ENCODE data around the gene PDE3B. TPM values are rescaled to one million over a fixed set of nuclear protein-coding genes. Genes with fewer than 3 reads are reported as not detected.

PDE3B gene
- total RNA-seq, 1 experiment from 2014 or later, result 6.7 TPM

GRCh38 chr11:14672635-14673034, 29.0 kb downstream of the PDE3B start:
- DNase-seq (ENCODE audit: low read depth, low spot score), result no peak
- BruUV-seq (replicated peaks), result no TSS peak

More at GRCh38 chr11:14672635-14673034, 29.0 kb downstream of the PDE3B start:
- Histone ChIP-seq H3K36me3 (ENCODE audit: control insufficient read depth in 1 of 2, insufficient read depth in 2 of 2, low read length in 2 of 2) (no peaks in the 10 kb centered on the region), H3K4me2 (ENCODE audit: low read length) (no peak overlapping the region), H3K4me1 (ENCODE audit: control insufficient read depth in 1 of 2, insufficient read depth in 2 of 2, low read length in 2 of 2) (no peaks in the 10 kb centered on the region), H3K9me2 (ENCODE audit: insufficient read depth) (no peaks in the 10 kb centered on the region), H3K9me3 (ENCODE audit: control insufficient read depth in 1 of 2, insufficient read depth in 1 of 2, low read depth in 1 of 2, low read length in 2 of 2) (no peaks in the 10 kb centered on the region), H3K9ac (ENCODE audit: low read length) (no peak overlapping the region), H4K20me1 (ENCODE audit: insufficient read depth) (no peaks in the 10 kb centered on the region), H3K27me3 (ENCODE audit: insufficient read depth, low read length) (no peaks in the 10 kb centered on the region), H3K27ac (ENCODE audit: low read depth, low read length) (no peak overlapping the region), H3K4me3 (replicated peaks in 1 of 2; ENCODE audit: low read depth in 1 of 2, low read length in 2 of 2) (no peak overlapping the region), H2AFZ (ENCODE audit: low read depth, low read length, poor library complexity, severe bottlenecking) (no peak overlapping the region), H3K79me2 (ENCODE audit: insufficient read depth, low read length) (no peaks in the 10 kb centered on the region)
- CTCF ChIA-PET, result no interaction called here
- TF ChIP-seq ELF1 (IDR thresholded peaks at IDR 0.05; ENCODE audit: borderline replicate concordance, low read depth) (no peak), CBX3 (IDR thresholded peaks at IDR 0.05; ENCODE audit: low read depth) (no peak), SIN3A (IDR thresholded peaks at IDR 0.05; ENCODE audit: low read depth) (no peak), EZH2phosphoT487 (IDR thresholded peaks at IDR 0.05; ENCODE audit: borderline replicate concordance) (no peak), EZH2 (IDR thresholded peaks at IDR 0.05) (no peak), TCF7L2 (IDR thresholded peaks at IDR 0.05; ENCODE audit: borderline replicate concordance, extremely low read depth, insufficient read depth, insufficient read length) (no peak), POLR2AphosphoS5 (IDR thresholded peaks at IDR 0.05; ENCODE audit: low read depth, low read length) (no peak), JUND (IDR thresholded peaks at IDR 0.05) (no peak), EGR1 (IDR thresholded peaks at IDR 0.05; ENCODE audit: low read depth) (no peak), ZBTB33 (IDR thresholded peaks at IDR 0.05; ENCODE audit: extremely low read depth, insufficient replicate concordance, low read length) (no peak), FOSL1 (IDR thresholded peaks at IDR 0.05; ENCODE audit: low read depth) (no peak), POLR2A (IDR thresholded peaks at IDR 0.05; ENCODE audit: borderline replicate concordance, extremely low read depth, insufficient read depth, insufficient read length) (no peak), ZFX (IDR thresholded peaks at IDR 0.05) (no peak)
- TF ChIP-seq, protein P1, sequence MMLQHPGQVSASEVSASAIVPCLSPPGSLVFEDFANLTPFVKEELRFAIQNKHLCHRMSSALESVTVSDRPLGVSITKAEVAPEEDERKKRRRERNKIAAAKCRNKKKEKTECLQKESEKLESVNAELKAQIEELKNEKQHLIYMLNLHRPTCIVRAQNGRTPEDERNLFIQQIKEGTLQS (IDR thresholded peaks at IDR 0.05), result no peak
- TF ChIP-seq, protein P2, sequence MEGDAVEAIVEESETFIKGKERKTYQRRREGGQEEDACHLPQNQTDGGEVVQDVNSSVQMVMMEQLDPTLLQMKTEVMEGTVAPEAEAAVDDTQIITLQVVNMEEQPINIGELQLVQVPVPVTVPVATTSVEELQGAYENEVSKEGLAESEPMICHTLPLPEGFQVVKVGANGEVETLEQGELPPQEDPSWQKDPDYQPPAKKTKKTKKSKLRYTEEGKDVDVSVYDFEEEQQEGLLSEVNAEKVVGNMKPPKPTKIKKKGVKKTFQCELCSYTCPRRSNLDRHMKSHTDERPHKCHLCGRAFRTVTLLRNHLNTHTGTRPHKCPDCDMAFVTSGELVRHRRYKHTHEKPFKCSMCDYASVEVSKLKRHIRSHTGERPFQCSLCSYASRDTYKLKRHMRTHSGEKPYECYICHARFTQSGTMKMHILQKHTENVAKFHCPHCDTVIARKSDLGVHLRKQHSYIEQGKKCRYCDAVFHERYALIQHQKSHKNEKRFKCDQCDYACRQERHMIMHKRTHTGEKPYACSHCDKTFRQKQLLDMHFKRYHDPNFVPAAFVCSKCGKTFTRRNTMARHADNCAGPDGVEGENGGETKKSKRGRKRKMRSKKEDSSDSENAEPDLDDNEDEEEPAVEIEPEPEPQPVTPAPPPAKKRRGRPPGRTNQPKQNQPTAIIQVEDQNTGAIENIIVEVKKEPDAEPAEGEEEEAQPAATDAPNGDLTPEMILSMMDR (IDR thresholded peaks at IDR 0.05 in 2 of 3, conservative IDR thresholded peaks at IDR 0.05 in 1 of 3; ENCODE audit: borderline replicate concordance in 1 of 3, insufficient read depth in 1 of 3, low read depth in 2 of 3, low read length in 2 of 3), result no peak
- TF ChIP-seq, protein P3, sequence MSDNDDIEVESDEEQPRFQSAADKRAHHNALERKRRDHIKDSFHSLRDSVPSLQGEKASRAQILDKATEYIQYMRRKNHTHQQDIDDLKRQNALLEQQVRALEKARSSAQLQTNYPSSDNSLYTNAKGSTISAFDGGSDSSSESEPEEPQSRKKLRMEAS (IDR thresholded peaks at IDR 0.05), result no peak
- ATAC-seq, result no peak
- RAD21 ChIA-PET (ENCODE audit: low non-redundant PET in 1 of 2, low total read pairs in 2 of 2, uncharacterized antibody in 2 of 2, unreplicated experiment in 2 of 2), result no interaction called here
- POLR2A ChIA-PET, result no interaction called here
- intact Hi-C loops (cut with micrococcal nuclease), result no loop called here
